ENCODE measurements around the gene AFF3.
"Not testable (repeated sequence)": the region's sequence is repeated elsewhere in the genome, so short reads cannot be mapped to it uniquely, and the experiment has no call there.

AFF3 gene

DNA sequence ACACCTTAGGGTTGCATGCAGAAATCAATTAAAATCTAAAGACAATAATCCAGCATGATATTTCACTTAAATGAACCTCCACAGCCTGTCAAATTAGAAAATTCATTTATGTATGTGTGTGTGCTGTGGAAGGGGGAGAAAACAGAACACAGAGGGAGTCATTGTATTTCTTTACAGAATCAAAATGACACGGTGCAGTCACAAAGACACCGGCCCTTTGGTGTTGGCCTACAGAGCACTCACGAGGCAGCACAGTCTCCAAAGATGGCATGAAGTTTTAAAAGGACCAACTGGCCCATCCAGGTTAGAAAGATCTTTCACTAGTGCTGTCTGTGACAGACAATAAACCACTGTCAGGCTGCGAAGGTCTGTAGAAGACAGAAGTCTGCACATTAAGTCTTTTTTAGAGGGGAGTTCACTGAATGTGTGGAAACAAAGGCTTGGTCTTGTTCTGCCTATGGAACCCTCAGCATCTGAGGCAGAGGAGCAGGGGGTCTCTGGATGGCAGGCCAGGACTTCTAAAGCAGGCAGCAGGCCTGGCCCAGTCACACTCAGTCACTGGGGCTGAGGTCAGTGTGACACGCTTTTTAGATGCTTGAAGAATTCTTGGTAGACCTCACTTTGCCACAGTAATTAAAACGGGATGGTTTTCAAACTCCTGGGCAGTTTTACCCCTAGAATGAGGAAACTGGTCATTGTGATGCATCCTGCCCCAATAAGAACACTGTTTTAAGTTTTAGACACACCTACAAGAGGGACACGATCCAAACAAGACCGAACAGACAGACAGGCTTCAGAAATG lies 184.9 kb downstream of the AFF3 start:
- no peak for FAIRE-seq

DNA sequence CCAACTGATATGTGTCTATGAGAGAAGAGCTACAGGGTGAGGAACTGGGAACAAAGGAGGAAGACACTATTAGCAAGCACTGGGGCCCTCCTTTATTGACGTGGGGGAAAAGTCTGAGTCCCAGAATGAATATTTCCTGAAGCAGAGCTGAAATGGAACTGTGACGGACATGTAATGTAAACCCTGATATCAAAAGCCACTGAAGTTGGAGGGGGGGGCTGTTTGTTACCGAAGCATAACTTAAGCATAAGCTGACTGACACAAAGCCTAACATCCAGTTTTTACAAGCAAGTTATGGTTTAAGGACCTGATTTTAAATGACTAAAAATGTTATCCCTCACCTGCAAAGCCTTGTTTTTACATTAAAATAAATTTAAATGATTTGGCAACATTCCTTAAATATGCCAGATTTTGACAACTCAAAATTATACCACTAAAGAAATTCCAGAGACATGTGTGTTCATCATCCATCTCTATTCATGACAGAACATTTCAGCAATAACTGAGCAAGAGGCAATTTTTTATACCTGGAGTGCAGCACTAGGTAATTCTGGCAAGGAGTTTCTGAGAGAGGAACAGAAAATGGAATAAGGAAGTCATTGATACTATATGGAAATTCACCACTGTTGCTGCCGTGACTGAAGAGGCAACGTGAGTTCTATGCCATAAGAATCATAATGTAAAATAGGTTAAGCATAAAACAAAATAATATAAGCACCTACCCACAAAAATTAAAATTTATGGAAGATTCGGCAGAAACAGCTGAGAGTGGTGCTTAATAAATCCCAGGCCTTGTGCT lies 186.0 kb downstream of the AFF3 start:
- FAIRE-seq, result no peak

DNA sequence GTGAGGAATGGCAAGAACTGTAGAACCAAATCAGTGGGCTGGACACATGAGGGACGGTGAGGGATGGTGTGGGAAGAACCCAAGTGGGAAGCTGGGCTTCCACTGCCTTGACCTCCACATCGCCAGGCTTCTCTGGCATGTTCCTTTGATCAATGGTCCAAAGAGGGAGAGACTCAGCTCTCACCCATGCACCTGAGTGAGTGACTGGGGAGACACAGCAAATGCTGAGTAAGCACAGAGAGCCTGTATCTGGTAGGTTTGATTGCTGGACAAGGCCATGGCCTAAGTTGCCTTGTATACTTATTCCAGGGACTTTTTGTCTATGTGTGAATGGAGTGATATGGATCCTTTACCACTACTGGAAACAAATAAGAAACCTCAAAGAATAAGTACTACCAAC lies 188.6 kb downstream of the AFF3 start:
- no peak for FAIRE-seq

DNA sequence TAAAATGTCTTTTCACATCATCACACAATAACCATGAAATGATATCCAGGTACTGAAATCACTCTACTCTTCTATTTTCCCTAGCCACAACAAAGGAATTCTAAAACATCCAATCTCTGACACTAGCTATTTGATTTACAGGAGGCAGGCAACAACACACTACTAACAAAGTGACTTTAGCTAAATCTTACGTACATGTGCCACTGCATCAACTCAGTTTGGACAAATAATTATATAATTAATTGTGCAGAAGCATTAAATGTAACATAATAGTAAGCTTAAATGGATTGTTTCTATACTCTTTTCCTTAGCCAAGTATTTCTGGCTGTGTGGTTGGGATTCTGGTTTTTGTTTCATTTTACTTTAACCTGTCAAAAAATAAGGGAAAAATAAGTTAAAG lies 192.4 kb downstream of the AFF3 start:
- no peak for FAIRE-seq

DNA sequence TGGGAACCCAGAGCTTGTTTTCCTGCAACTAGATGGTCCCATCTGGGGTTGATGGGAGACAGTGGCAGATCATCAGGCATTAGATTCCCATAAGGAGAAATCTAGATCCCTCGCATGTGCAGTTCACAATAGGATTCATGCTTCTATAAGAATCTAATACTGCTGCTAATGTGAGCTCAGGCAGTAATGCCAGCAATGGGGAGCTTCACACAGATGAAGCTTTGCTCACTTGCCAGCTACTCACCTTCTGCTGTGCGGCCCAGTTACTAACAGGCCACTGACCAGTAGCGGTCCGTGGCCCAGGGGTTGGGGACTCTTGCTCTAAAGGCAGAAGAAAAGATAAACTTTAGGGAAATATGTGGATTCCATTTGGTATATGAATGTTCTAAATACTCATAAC lies 192.9 kb downstream of the AFF3 start:
- FAIRE-seq, result no peak

DNA sequence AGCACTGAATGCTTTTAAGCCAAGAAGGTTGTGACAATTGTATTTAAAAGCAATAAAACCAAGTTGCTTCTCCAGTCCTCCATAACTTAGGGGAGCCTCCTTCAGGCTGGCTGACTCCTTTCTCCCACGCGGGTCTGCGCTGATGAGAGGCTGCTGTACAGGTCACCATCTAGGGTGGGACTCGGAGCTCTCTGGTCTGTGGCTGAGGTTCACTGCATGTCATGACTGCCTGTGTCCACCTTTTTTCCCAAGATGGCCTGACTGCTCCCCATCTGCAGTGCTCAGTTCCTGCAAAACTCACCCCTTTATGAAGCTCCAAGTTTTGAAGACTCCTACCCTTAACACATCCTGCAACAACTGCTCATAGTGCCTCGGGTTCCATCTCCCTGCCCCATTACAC lies 194.4 kb downstream of the AFF3 start:
- no peak for FAIRE-seq

DNA sequence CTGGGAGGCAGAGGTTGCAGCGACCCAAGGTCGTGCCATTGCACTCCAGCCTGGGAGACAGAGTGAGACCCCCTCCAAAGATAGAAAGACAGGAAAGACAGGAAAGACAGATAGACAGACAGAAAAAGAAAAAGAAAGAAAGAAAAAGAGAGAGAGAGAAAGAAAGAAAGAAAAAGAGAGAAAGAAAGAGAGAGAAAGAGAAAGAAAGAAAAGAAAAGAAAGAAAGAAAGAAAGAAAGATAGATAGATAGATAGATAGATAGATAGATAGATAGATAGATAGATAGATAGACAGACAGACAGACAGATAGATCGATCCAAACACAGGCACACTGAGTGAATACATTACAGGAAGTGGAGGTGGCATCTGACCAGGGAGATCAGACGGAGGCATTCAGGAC lies 195.0 kb downstream of the AFF3 start:
- not testable (repeated sequence) for FAIRE-seq

DNA sequence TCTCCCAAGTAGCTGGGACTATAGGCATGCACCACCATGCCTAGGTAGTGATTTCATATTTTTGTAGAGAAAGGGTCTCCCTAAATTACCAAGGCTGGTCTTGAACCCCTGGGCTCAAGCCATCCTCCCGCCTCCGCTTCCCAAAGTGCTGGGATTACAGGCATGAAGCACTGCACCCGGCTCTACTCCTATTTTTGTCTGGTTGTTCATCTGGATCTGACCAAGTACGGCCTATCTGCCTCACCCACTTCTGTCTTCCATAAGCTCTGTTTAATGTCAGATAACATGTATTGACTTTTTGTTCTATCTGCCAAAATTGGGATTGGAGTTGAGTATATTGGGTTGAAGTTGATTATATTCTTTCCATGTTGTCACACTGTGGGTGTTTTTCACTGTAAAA lies 198.4 kb downstream of the AFF3 start:
- FAIRE-seq, result no peak

DNA sequence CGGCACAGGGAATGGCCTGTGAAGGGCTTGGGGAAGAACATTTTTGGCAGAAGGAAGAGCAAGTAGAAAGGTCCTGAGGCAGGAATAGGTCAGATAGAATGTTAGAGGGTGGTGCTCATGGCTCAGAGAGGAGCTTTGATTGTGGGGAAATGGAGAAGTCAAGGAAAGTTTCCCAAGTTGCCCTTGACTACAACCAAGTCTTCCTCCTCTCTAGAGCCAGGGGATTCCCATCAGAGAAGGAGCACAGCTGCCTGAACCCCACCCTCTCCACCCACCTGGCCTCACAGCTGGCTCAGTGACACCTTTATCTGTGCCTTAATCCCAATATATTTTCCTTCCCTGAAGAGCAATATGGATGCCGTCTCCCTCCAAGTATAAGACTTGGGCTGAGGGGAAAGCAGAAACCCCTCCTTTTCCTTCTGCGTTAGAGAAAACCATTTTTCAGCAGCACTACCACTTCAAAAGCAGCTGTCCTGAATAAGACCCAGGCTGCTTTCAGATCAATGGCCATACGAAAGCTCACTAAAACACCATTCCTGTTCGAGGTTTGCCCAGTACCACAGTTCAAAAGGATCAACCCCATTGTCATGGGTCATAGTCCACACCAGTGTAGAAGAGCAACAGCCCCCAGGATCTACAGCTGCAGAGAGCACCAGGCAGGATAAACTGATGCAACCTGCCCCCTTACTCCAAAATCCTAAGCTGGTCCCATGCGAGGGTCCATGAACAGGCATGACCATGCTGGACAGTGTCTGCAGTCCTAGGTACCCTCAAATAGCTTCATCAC lies 199.6 kb downstream of the AFF3 start:
- FAIRE-seq, result no peak

DNA sequence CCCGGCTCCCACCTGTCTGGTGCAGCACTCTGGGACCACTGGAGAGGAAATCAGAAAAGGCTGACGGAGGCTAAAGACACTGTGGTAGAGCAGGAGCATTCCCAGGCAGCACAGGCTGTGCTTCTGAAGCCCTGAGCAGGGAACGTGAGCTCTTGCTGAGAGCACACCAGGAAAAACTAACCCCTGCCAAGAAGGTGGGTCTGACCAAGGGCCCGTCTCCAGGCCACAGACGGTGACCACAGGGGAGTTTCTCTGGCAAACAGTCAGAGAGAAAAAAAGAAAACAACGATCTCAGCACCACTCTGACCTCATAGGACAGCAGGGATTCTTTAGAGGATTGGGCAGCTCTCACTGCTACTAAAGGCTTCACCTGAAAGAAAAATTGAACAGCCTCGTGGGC lies 201.4 kb downstream of the AFF3 start:
- FAIRE-seq, result no peak

DNA sequence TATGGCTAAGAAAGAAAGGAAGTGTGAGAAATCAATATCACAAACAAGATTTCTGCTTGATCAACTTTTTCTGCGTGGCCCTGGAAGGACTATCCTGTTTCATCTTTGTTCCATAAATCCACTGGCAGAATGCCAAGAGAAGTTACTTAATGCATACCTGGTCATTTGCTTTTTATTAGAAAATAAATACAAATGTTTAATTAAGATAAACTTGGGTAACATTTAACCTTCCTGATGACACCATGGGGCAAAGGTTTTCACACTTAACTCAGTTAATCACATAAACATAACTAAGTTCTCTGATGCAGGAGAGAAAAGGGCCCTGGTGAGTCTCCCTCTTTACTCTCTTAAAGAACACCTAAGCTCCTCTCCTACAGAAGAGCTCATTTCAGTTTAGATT lies 203.3 kb downstream of the AFF3 start:
- FAIRE-seq, result no peak

DNA sequence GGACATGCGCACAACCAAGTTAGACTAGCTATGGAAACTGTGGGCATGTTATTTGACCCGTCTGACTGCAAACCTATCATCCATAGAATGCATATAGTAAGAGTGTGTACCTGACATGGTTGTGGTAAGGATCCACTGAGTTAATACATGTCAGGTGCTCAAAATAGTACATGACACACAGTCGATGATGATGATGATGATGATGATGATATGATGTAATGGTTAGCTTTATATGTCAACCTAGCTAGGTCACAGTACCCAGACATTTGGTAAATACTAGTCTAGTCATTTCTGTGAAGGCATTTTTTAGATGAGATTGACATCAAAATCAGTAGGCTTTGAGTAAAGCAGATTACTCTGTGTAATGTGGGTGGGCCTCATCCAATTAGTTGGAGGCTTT lies 204.1 kb downstream of the AFF3 start:
- no peak for FAIRE-seq

DNA sequence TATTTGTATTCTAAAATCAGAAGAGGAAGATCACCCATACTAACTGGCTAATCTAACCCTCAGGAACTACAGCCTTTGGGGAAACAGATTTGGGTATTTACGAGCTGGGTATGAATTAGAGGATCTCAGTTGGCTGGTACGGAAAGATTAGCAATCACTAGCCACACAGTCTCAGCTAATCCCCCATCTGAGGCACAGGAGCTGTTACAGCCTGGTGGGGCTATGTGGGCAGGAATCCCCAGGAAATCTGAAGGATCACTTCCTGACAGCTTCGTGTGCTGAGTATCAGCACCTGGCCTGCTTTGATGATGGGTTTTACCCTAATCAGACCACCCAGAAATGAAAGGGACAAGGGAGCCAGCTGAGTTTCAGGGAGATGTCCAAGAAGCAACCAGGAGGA lies 206.3 kb downstream of the AFF3 start:
- FAIRE-seq, result no peak

DNA sequence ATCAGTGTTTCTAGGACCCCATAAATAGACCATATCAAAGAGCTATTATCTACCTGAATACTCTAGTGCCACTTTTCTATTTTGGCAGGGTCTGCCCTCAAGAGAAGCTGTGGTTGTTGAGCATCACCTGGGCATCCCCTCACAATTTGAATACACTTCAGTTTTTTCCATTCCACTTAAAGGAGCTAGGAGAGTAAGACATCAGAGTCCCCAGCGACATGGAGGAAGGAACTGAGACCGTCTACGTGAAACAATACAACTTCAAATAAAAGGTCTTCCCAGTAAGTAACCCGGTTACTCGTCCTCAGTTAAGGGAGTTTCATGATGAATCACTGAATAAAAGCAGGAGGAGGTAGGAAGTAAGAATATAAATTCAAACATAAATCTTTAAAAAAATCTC lies 206.7 kb downstream of the AFF3 start:
- FAIRE-seq, result no peak

DNA sequence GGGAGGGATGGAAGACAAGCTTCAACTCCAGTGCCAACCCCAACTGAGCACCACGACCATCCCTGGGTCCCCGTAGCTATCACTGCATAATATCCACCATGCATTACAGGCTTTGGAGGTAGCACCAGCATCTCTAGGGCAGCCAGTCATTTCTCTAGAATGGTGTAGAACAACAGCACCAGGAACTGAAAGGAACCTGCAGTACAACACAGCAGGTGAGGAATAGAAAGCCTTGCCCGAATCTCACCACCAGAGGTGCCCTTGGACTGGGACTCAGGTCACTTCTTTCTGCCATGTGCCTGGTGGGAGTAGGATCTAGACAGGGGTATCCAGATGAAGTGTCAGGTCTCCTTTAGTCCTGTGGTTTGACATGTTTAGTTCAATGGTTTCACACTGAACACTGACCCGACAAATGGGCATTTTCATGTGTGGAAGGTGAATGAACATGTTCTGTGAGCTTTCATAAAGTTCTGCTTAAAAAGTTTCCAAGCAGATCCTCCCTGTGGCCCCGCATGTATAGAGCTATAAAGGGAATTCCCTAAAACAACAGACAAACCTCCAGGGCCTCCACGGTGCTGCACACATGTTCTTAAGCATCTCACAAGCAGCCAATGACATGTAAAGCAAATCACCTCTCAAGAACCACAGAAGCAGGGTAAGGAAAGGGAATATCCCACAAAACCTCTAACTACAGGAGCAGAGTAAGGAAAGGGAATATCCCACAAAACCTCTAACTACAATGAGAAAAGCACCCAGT lies 208.3 kb downstream of the AFF3 start:
- FAIRE-seq, result no peak

DNA sequence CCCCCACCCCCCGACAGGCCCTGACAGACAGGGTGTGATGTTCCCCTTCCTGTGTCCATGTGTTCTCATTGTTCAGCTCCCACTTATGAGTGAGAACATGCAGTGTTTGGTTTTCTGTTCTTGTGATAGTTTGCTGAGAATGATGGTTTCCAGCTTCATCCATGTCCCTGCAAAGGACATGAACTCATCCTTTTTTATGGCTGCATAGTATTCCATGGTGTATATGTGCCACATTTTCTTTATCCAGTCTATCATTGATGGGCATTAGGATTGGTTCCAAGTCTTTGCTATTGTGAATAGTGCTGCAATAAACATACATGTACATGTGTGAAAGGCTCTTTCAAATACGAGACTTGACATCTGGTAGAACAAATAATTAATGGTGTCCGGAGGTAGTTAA lies 208.9 kb downstream of the AFF3 start:
- FAIRE-seq, result not testable (repeated sequence)

DNA sequence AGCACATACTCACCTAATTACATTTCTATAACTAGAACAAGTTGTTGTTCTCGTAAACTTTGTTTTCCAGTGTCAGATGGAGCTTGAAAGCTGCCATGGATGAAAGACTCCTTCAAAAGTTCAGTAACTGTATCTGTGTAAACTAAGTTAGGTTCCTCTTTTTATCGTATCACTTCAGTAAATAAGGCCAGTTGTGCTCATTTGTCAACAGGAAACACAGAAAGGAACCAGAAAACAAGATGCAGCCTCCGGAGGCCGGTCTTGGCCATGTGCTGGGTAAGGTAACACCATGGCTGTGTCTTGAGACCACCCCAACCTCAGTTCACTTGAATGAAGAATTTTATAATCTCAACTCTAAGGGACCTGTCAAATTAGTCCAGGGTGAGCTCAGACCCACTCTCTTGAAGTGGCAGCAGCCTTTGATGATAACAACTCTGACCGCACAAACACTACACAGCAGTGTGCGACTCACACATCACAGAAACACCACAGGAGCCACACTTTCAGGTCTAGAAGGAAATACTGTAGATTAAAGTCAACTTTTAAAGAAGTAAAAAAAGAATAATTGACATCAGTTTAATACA lies 213.8 kb downstream of the AFF3 start:
- no peak for FAIRE-seq

DNA sequence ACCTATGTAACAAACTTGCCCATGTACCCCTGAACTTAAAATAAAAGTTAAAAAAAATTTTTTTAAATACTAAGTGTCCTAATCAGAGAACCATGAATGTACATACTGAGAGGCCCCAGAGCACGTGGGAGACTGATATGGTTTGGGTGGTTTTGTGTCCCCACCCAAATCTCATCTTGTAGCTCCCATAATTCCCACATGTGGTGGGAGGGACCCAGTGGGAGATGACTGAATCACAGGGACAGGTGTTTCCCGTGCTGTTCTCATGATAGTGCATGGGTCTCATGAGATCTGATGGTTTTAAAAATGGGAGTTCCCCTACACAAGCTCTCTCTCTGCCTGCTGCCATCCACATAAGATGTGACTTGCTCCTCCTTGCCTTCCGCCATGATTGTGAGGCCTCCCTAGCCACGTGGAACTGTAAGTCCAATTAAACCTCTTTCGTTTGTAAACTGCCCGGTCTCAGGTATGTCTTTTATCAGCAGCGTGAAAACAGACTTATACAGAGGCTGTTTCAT lies 214.6 kb downstream of the AFF3 start:
- not testable (repeated sequence) for FAIRE-seq

DNA sequence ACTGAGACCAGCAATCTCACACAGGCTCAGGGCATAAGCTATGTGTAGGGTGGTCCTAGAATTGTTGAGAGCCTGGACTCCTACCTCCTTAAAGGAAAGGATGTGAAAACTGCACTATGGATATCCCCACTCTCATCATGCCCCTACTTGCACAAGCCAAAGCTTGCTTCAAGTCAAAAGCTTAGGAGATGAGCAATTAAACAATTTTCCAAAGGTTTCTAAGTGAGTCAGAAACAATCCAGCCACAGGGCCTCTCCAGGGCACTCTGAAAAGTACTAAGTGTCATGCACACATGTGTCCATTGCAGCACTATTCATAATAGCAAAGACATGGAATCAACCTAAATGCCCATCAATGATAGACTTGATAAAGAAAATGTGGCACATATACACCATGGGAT lies 215.4 kb downstream of the AFF3 start:
- FAIRE-seq, result no peak

DNA sequence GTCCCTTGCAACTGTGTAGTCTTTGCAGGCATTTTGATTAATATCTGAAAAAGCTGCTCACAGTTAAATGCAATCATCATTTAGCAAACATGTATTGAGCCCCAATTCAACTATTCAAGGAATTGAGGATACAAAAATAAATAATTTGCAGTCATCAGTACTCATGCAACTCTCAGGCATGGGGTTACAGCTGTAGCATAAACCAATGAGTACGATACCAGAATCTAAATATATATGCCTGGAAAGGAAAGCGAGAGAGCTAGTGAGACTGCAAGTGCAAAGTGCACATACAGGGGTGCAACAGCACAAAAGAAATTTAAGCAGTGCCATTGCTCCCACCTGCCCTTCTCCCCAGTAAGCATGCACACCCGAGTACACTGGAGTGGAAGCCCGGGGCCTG lies 216.4 kb downstream of the AFF3 start:
- FAIRE-seq, result no peak

DNA sequence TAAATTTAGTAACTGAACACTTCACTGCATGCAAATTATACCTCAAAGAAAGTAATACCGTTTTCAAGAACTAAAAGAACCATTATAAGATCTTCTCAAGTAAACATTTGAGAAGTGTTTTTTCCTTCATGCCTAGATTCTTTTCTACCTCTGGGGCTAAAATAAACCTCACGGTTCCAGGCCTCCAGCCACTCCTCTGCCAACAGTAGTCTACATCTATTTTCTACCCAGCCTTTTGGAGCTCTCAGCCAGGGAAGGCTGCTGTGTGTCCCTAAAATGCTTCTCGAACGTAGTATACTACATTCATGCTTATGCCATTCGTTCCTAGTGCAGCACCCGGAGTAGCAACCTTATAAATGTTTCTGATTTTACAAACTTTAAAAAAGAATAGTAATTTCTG lies 219.7 kb downstream of the AFF3 start:
- FAIRE-seq, result no peak

DNA sequence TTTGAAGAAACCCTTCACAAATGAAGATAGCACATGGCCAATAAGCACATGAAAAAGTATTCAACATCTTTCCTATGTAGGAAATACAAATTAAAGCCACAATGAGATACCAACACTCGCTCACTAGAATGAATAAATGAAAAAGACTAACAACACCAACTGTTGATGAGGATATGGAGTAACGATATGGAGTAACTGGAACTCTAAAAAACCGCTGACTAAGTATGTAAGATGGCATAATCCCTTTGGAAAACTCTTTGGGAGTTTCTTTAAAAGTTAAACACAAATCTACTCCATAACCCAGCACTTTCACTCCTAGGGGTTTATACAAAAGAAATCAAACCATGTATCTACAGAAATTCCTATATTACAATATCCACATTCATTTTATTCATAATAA lies 220.5 kb downstream of the AFF3 start:
- FAIRE-seq, result no peak
